Thymus (tissue), 11 donors: ENCODE data around the gene PEX7. TPM values are rescaled to one million over a fixed set of nuclear protein-coding genes. Genes with fewer than 3 reads are reported as not detected.
"Not testable (repeated sequence)": the region's sequence is repeated elsewhere in the genome, so short reads cannot be mapped to it uniquely, and the experiment has no call there.

ENCODE experiments used
- DNase-seq, 9 donors: peaks; one replicate each; pipeline ENCODE4 v3.0.0-alpha.2; 2013; ENCODE audit warnings: low spot score in 9 of 9, low read depth in 6 of 9, missing footprints in 1 of 9
- H3K27ac ChIP-seq, 2 donors: one replicate each; pipeline ENCODE4 v1.5.1; 2013; ENCODE audit warnings: control low read depth in 1 of 2, low read depth in 1 of 2, low read length in 1 of 2, mild to moderate bottlenecking in 1 of 2, moderate library complexity in 1 of 2
- H3K27me3 ChIP-seq, 2 donors: one replicate each; pipeline ENCODE4 v1.5.1; 2013; ENCODE audit warnings: low read length in 1 of 2; ENCODE audit not compliant: control insufficient read depth in 2 of 2, insufficient read depth in 1 of 2
- H3K36me3 ChIP-seq, 2 donors: one replicate each; pipeline ENCODE4 v1.5.1; 2013; ENCODE audit warnings: low read length in 1 of 2, mild to moderate bottlenecking in 1 of 2, moderate library complexity in 1 of 2; ENCODE audit not compliant: control insufficient read depth in 2 of 2, insufficient read depth in 2 of 2
- H3K4me1 ChIP-seq, 2 donors: one replicate each; pipeline ENCODE4 v1.5.1; 2013; ENCODE audit warnings: low read length in 2 of 2; ENCODE audit not compliant: control insufficient read depth in 2 of 2, insufficient read depth in 2 of 2
- H3K4me3 ChIP-seq, 2 donors: one replicate each; pipeline ENCODE4 v1.5.1; 2013; ENCODE audit warnings: low read length in 2 of 2, control low read depth in 1 of 2, mild to moderate bottlenecking in 1 of 2
- H3K9me3 ChIP-seq, 2 donors: one replicate each; pipeline ENCODE4 v1.5.1; 2013; ENCODE audit warnings: low read length in 1 of 2, mild to moderate bottlenecking in 1 of 2; ENCODE audit not compliant: control insufficient read depth in 2 of 2, insufficient read depth in 1 of 2
- WGBS: extraction: QIAGEN DNeasy Blood & Tissue Kit; methylation state at CpG from one replicate; pipeline ENCODE4 v1.1.7; 2013; 5-methylcytosine and 5-hydroxymethylcytosine counted together
- polyA plus RNA-seq: library from polyadenylated mRNA; stranded (reverse); fragments of 200-250 nt; gene quantifications from one replicate; pipeline ENCODE4 v1.2.3, GENCODE V29; 2013
- total RNA-seq: library from RNA; stranded (reverse); fragments of 120-200 nt; gene quantifications from one replicate; pipeline ENCODE4 v1.2.4, GENCODE V29; 2013
- donor health status: healthy.

The PEX7 gene
- total and polyA plus RNA-seq, 2 donors, result 7.4 to 8.4 TPM

GRCh38 chr6:136945072-136945471 lies 122.7 kb downstream of the PEX7 start:
- Histone ChIP-seq H3K27me3 (no peaks in the 10 kb centered on the region), H3K4me1 (no peaks in the 10 kb centered on the region), H3K4me3 (no peak overlapping the region), H3K27ac (no peak overlapping the region), H3K9me3 (no peaks in the 10 kb centered on the region), H3K36me3 (no peaks in the 10 kb centered on the region)
- no peak for DNase-seq
- 89% methylated on average over 1 of the region's 1 CpG for WGBS

GRCh38 chr6:136945711-136946121 lies 123.3 kb downstream of the PEX7 start:
- H3K27ac ChIP-seq, result no peak overlapping the region
- H3K4me1 ChIP-seq, result no peaks in the 10 kb centered on the region
- H3K4me3 ChIP-seq, result no peak overlapping the region
- no peak for DNase-seq
- no peaks in the 10 kb centered on the region for H3K9me3 ChIP-seq
- H3K27me3 ChIP-seq, result no peaks in the 10 kb centered on the region
- WGBS, result 92% methylated on average over 4 of the region's 4 CpGs
- no peaks in the 10 kb centered on the region for H3K36me3 ChIP-seq

- WGBS, result 85% methylated on average over 9 of the region's 9 CpGs
- H3K4me1 ChIP-seq, result no peaks in the 10 kb centered on the region
- no peaks in the 10 kb centered on the region for H3K36me3 ChIP-seq
- H3K27ac ChIP-seq, result no peak overlapping the region
- H3K9me3 ChIP-seq, result no peaks in the 10 kb centered on the region
- no peak for DNase-seq
- H3K27me3 ChIP-seq, result no peaks in the 10 kb centered on the region
- H3K4me3 ChIP-seq, result no peak overlapping the region
Measured at GRCh38 chr6:136947037-136947436, 124.6 kb downstream of the PEX7 start.

- H3K27ac ChIP-seq, H3K9me3 ChIP-seq, H3K4me3 ChIP-seq, H3K27me3 ChIP-seq, H3K4me1 ChIP-seq, DNase-seq, H3K36me3 ChIP-seq: not testable (repeated sequence)
- 96% methylated on average over 3 of the region's 3 CpGs for WGBS
Measured at GRCh38 chr6:136949957-136950356, 127.6 kb downstream of the PEX7 start.

- Histone ChIP-seq H3K27me3 (no peaks in the 10 kb centered on the region), H3K4me3 (no peak overlapping the region), H3K36me3 (no peaks in the 10 kb centered on the region), H3K9me3 (no peaks in the 10 kb centered on the region), H3K27ac (no peak overlapping the region), H3K4me1 (no peaks in the 10 kb centered on the region)
- no peak for DNase-seq
- WGBS, result 97% methylated on average over 4 of the region's 4 CpGs
Measured at GRCh38 chr6:136950436-136951126, 128.2 kb downstream of the PEX7 start.

GRCh38 chr6:136952714-136953260 lies 130.4 kb downstream of the PEX7 start:
- Histone ChIP-seq H3K4me3 (no peak overlapping the region), H3K27ac (no peak overlapping the region), H3K36me3 (no peaks in the 10 kb centered on the region), H3K27me3 (no peaks in the 10 kb centered on the region), H3K4me1 (peaks cover 5 to 9% of the 10 kb centered on the region in 2 donors), H3K9me3 (no peaks in the 10 kb centered on the region)
- DNase-seq, result no peak
- WGBS, result 88% methylated on average over 7 of the region's 7 CpGs

GRCh38 chr6:136955123-136955522 lies 132.7 kb downstream of the PEX7 start:
- Histone ChIP-seq H3K27me3 (peaks cover 0 to 2% of the 10 kb centered on the region in 2 donors), H3K4me3 (no peak overlapping the region), H3K4me1 (peaks cover 5 to 9% of the 10 kb centered on the region in 2 donors), H3K27ac (no peak overlapping the region), H3K9me3 (no peaks in the 10 kb centered on the region), H3K36me3 (no peaks in the 10 kb centered on the region)
- no peak for DNase-seq
- WGBS, result 98% methylated on average over 3 of the region's 3 CpGs

GRCh38 chr6:136956590-136957544 lies 134.5 kb downstream of the PEX7 start:
- Histone ChIP-seq H3K27ac (peak overlapping the region in 1 of 2 donors; percentile 38), H3K4me1 (peaks cover 5 to 9% of the 10 kb centered on the region in 2 donors), H3K36me3 (no peaks in the 10 kb centered on the region), H3K9me3 (no peaks in the 10 kb centered on the region), H3K4me3 (no peak overlapping the region), H3K27me3 (peaks cover 0 to 2% of the 10 kb centered on the region in 2 donors)
- DNase-seq, result peak in 7 of 9 donors; percentile 28 to 67 (median 40)
- WGBS, result 27% methylated on average over 14 of the region's 14 CpGs

- peaks cover 5 to 9% of the 10 kb centered on the region in 2 donors for H3K4me1 ChIP-seq
- WGBS, result 97% methylated on average over 5 of the region's 5 CpGs
- no peaks in the 10 kb centered on the region for H3K9me3 ChIP-seq
- H3K36me3 ChIP-seq, result no peaks in the 10 kb centered on the region
- no peak overlapping the region for H3K27ac ChIP-seq
- no peak overlapping the region for H3K4me3 ChIP-seq
- H3K27me3 ChIP-seq, result peaks cover 0 to 2% of the 10 kb centered on the region in 2 donors
- no peak for DNase-seq
Measured at GRCh38 chr6:136958168-136958567, 135.8 kb downstream of the PEX7 start.
